C4-2B (cell line): ENCODE measurements around the gene LRRTM2.

Experiments
- CTCF ChIP-seq: fragments of 450-650 bp; conservative IDR thresholded peaks from 2 replicates; pipeline ENCODE4 v1.5.1; 2017; ENCODE audit warnings: mild to moderate bottlenecking
- ZFX ChIP-seq: fragments of 450-650 bp; IDR thresholded peaks from 2 replicates; pipeline ENCODE4 v1.6.1; 2017

- TF ChIP-seq CTCF, result no peak
- no peak for TF ChIP-seq ZFX
These were observed 8.1 kb upstream of the LRRTM2 start for GRCh38 chr5:138883211-138883610.
